HG03095 (cell line): Measurements from ENCODE around the gene KRT14.
"Not testable (repeated sequence)": the region's sequence is repeated elsewhere in the genome, so short reads cannot be mapped to it uniquely, and the experiment has no call there.

ENCODE experiments used
- ATAC-seq: cut with Tn5 transposase; IDR thresholded peaks from one replicate; pipeline ENCODE4 v1.9.1; 2021; ENCODE audit warnings: moderate library complexity; ENCODE audit not compliant: unreplicated experiment

KRT14 gene

GRCh38 chr17:41623184-41623861 lies 36.6 kb upstream of the KRT14 start:
- ATAC-seq, result not testable (repeated sequence)

GRCh38 chr17:41622340-41623183 lies 35.9 kb upstream of the KRT14 start:
- not testable (repeated sequence) for ATAC-seq

GRCh38 chr17:41621916-41622315 lies 35.2 kb upstream of the KRT14 start:
- no peak for ATAC-seq

GRCh38 chr17:41621435-41621817 lies 34.7 kb upstream of the KRT14 start:
- not testable (repeated sequence) for ATAC-seq

GRCh38 chr17:41620583-41621434 lies 34.1 kb upstream of the KRT14 start:
- no peak for ATAC-seq

- not testable (repeated sequence) for ATAC-seq
These were observed 33.4 kb upstream of the KRT14 start for GRCh38 chr17:41619927-41620582.

GRCh38 chr17:41619036-41619926 lies 32.6 kb upstream of the KRT14 start:
- no peak for ATAC-seq

- no peak for ATAC-seq
These were observed 31.8 kb upstream of the KRT14 start for GRCh38 chr17:41618341-41619035.

- ATAC-seq, result no peak
These were observed 31.0 kb upstream of the KRT14 start for GRCh38 chr17:41617698-41618097.

- ATAC-seq, result no peak
These were observed 30.4 kb upstream of the KRT14 start for GRCh38 chr17:41617136-41617535.

- ATAC-seq, result not testable (repeated sequence)
These were observed 29.8 kb upstream of the KRT14 start for GRCh38 chr17:41616486-41616885.

- ATAC-seq, result no peak
These were observed 28.8 kb upstream of the KRT14 start for GRCh38 chr17:41615454-41615853.

- not testable (repeated sequence) for ATAC-seq
These were observed 28.1 kb upstream of the KRT14 start for GRCh38 chr17:41614767-41615166.

- ATAC-seq, result no peak
These were observed 27.4 kb upstream of the KRT14 start for GRCh38 chr17:41614098-41614497.

- ATAC-seq, result no peak
These were observed 26.8 kb upstream of the KRT14 start for GRCh38 chr17:41613277-41614082.

- not testable (repeated sequence) for ATAC-seq
These were observed 25.9 kb upstream of the KRT14 start, which contains the start of gene KRT16 for GRCh38 chr17:41612376-41613160. TSS of gene KRT16 (minus strand) at chr17:41612767. CDS start at chr17:41612688, 79 bp downstream.

- no peak for ATAC-seq
These were observed 24.4 kb upstream of the KRT14 start for GRCh38 chr17:41610965-41611640.
